ENCODE results near the gene RBCK1. TPM values are rescaled to one million over a fixed set of nuclear protein-coding genes. Genes with fewer than 3 reads are reported as not detected.
A peak's percentile ranks its signal among the peaks of the same experiment; 100 is the strongest.
"Not testable (repeated sequence)": the region's sequence is repeated elsewhere in the genome, so short reads cannot be mapped to it uniquely, and the experiment has no call there.

The RBCK1 gene
- total RNA-seq, 2 experiments from 2014 or later: 150 to 160 TPM

DNA sequence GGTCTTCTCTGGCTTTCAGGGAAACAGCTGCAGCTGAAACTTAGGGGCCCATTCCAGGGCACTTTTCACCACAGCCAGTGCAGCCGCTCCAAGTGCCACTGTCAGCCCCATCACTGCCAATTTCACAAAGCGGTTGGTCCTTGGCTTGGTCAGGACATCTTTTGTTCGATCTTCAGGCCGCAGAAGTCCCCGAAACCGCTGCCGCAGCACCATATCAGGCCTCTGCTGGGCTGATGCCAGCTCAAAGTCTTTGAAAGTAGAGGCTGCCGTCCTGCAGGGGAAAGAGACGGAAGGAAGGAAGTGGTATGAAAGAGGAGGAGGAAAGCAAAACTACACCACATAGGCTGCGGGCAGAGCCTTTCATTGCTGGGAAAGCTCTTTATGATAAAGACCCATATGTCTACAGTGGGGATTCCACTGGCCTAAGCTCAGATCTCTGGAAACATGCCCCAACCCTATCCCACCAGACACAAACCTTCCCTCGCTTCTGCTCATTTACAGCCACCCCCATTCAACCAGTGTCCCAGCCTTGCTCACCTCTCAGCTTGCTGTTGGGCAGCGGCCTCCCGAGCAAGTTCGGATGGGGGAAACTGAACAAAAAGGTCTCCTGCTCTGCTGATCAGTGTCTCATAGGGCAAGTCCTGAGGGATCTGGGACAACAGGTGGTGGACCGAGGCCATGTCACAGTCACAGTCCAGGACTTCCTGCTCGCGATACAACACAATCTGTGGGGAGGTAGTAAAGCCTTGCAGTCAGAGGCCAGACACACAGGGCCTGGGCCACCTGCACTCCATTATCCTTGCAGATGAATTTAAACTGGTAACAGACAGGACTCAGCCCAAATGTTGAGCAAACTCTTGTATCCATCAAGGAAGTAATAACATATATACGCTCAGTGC lies 30.7 kb downstream of the RBCK1 start:
- intact Hi-C loops (cut with micrococcal nuclease): loop anchor here (1.0 to 2.0 kb wide), 2 partner anchors 23 to 40 kb away; partner anchors contain the start of gene TBC1D20
- Mint-ChIP-seq H3K36me3 (ENCODE audit: low read depth) (peaks cover 72% of the 10 kb centered on the region), H3K27ac (peak overlapping the region; percentile 91), H3K4me3 (peak overlapping the region; percentile 74), H3K4me1 (ENCODE audit: low read depth) (peaks cover 55% of the 10 kb centered on the region), H3K9me3 (no peaks in the 10 kb centered on the region), H3K27me3 (ENCODE audit: low read depth) (no peaks in the 10 kb centered on the region)
- peak; percentile 79 for DNase-seq
- CTCF ChIA-PET: interaction anchor here (0.6 to 3.0 kb wide), 3 partner anchors 25 to 84 kb away, joined by 3 to 9 read pairs (median 3); no protein-coding TSS in a partner anchor

GRCh38 chr20:440148-440547 lies 32.0 kb downstream of the RBCK1 start:
- no peak for DNase-seq
- intact Hi-C loops (cut with micrococcal nuclease): no loop called here
- Mint-ChIP-seq H3K27ac (peak overlapping the region; percentile 91), H3K4me3 (no peak overlapping the region), H3K4me1 (ENCODE audit: low read depth) (peaks cover 42% of the 10 kb centered on the region), H3K9me3 (no peaks in the 10 kb centered on the region), H3K27me3 (ENCODE audit: low read depth) (no peaks in the 10 kb centered on the region), H3K36me3 (ENCODE audit: low read depth) (peaks cover 66% of the 10 kb centered on the region)
- CTCF ChIA-PET: no interaction called here

DNA sequence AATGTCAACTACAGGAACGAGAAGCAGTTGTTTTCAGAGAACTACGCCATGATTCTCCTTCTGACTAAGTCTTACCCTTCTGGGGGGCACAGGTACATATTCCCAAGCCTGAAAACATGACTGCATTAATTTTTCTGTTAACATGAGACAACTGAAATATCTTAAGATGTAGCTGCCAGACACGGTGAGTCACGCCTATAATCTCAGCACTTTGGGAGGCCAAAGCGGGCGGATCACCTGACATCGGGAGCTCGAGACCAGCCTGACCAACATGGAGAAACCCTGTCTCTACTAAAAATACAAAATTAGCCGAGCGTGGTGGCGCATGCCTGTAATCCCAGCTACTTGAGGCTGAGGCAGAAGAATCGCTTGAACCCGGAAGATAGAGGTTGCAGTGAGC lies 32.5 kb downstream of the RBCK1 start:
- Mint-ChIP-seq H3K27me3 (ENCODE audit: low read depth) (no peaks in the 10 kb centered on the region), H3K27ac (no peak overlapping the region), H3K36me3 (ENCODE audit: low read depth) (peaks cover 63% of the 10 kb centered on the region), H3K4me3 (no peak overlapping the region), H3K4me1 (ENCODE audit: low read depth) (peaks cover 37% of the 10 kb centered on the region), H3K9me3 (no peaks in the 10 kb centered on the region)
- intact Hi-C loops (cut with micrococcal nuclease): no loop called here
- CTCF ChIA-PET: no interaction called here
- no peak for DNase-seq

- no peak for DNase-seq
- Mint-ChIP-seq H3K36me3 (ENCODE audit: low read depth) (peaks cover 48% of the 10 kb centered on the region), H3K4me3 (no peak overlapping the region), H3K27ac (no peak overlapping the region), H3K27me3 (ENCODE audit: low read depth) (no peaks in the 10 kb centered on the region), H3K9me3 (no peaks in the 10 kb centered on the region), H3K4me1 (ENCODE audit: low read depth) (peaks cover 23% of the 10 kb centered on the region)
- intact Hi-C loops (cut with micrococcal nuclease): no loop called here
- CTCF ChIA-PET: no interaction called here
Measured at GRCh38 chr20:443223-443775, 35.2 kb downstream of the RBCK1 start.

- DNase-seq: no peak
- Mint-ChIP-seq H3K9me3 (no peaks in the 10 kb centered on the region), H3K27me3 (ENCODE audit: low read depth) (no peaks in the 10 kb centered on the region), H3K4me1 (ENCODE audit: low read depth) (peaks cover 14% of the 10 kb centered on the region), H3K27ac (no peak overlapping the region), H3K36me3 (ENCODE audit: low read depth) (peaks cover 40% of the 10 kb centered on the region), H3K4me3 (no peak overlapping the region)
- CTCF ChIA-PET: interaction anchor here (0.6 kb wide), 1 partner anchor 34 kb away, joined by 4 read pairs; no protein-coding TSS in a partner anchor
- intact Hi-C loops (cut with micrococcal nuclease): no loop called here
Measured at GRCh38 chr20:444117-444516, 36.0 kb downstream of the RBCK1 start.

DNA sequence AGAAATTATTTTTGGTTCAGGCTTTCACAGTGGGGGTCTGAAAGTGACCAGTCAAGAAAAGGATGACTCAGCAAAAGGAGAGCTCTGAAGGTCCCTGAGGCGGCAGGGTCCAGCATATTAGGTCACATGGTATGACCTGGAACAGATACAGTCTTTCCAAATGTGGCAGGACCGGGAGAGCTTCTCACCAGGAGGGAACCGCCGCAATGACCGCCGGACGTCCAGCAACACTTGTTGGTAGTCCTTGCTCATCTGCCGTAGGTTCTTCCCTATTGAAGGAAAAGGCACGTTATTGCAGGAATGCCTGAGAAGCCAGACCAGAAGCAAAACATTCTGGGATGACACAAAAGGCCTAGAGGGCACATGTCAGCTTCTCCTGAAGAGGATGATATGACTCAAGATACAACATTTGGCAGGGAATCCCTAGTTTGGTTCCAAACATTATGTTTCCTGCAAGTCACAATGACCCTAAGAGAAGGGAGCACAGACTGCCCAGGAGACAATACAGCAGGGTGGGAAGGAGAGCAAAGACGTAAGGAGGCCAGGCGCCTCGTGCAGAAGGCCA lies 36.8 kb downstream of the RBCK1 start:
- no peak overlapping the region for H3K4me3 Mint-ChIP-seq
- peaks cover 11% of the 10 kb centered on the region for H3K4me1 Mint-ChIP-seq (ENCODE audit: low read depth)
- H3K9me3 Mint-ChIP-seq: no peaks in the 10 kb centered on the region
- CTCF ChIA-PET: interaction anchor here (0.7 to 0.9 kb wide), 2 partner anchors 224 to 279 kb away, joined by 3 to 4 read pairs; no protein-coding TSS in a partner anchor
- H3K36me3 Mint-ChIP-seq (ENCODE audit: low read depth): peaks cover 38% of the 10 kb centered on the region
- intact Hi-C loops (cut with micrococcal nuclease): no loop called here
- DNase-seq: no peak
- no peaks in the 10 kb centered on the region for H3K27me3 Mint-ChIP-seq (ENCODE audit: low read depth)
- no peak overlapping the region for H3K27ac Mint-ChIP-seq

- Mint-ChIP-seq H3K9me3 (no peaks in the 10 kb centered on the region), H3K27me3 (ENCODE audit: low read depth) (no peaks in the 10 kb centered on the region), H3K27ac (no peak overlapping the region), H3K4me1 (ENCODE audit: low read depth) (peaks cover 10% of the 10 kb centered on the region), H3K36me3 (ENCODE audit: low read depth) (peaks cover 30% of the 10 kb centered on the region), H3K4me3 (no peak overlapping the region)
- CTCF ChIA-PET: interaction anchor here (0.6 to 0.9 kb wide), 2 partner anchors 224 to 357 kb away, joined by 3 read pairs; no protein-coding TSS in a partner anchor
- DNase-seq: no peak
- intact Hi-C loops (cut with micrococcal nuclease): no loop called here
Measured at GRCh38 chr20:445514-446336, 37.6 kb downstream of the RBCK1 start.

DNA sequence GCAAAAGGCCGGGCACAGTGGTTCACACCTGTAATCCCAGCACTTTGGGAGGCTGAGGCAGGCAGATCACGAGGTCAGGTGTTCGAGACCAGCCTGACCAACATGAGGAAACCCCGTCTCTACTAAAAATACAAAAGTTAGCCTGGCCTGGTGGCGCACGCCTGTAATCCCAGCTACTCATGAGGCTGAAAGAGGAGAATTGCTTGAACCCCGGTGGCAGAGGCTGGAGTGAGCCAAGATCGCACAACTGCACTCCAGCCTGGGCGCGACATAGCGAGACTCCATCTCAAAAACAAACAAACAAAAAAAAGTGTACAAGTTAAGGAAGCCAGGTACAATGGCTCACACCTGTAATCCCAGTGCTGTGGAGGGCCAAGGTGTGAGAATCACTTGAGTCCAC lies 43.9 kb downstream of the RBCK1 start:
- DNase-seq; H3K36me3 Mint-ChIP-seq (ENCODE audit: low read depth); H3K27me3 Mint-ChIP-seq (ENCODE audit: low read depth); intact Hi-C loops (cut with micrococcal nuclease); CTCF ChIA-PET; H3K9me3 Mint-ChIP-seq; H3K27ac Mint-ChIP-seq; H3K4me3 Mint-ChIP-seq: not testable (repeated sequence)
- H3K4me1 Mint-ChIP-seq (ENCODE audit: low read depth): peaks cover 23% of the 10 kb centered on the region

DNA sequence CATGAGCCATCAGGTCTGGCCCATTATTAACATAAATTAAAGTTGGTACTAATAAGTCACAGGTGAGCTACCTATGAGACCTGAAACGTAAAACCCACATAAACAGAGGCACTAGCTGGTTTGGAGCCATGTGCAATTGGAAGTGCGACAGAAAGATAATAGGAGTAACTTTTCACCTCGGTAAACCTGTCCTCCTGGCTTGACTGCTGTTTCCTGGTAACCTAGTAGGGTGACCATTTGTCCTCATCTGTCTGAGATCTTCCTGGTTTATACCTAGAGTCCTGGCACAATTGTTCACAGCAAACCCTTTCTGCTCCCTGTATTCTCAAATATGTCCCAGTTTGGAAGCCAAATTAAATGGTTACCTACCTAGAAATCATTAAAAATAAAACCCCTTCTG lies 46.9 kb downstream of the RBCK1 start:
- Mint-ChIP-seq H3K27me3 (ENCODE audit: low read depth) (no peaks in the 10 kb centered on the region), H3K4me3 (no peak overlapping the region), H3K9me3 (no peaks in the 10 kb centered on the region), H3K36me3 (ENCODE audit: low read depth) (peaks cover 4% of the 10 kb centered on the region), H3K4me1 (ENCODE audit: low read depth) (peaks cover 39% of the 10 kb centered on the region), H3K27ac (no peak overlapping the region)
- no peak for DNase-seq
- CTCF ChIA-PET: no interaction called here
- intact Hi-C loops (cut with micrococcal nuclease): no loop called here

DNA sequence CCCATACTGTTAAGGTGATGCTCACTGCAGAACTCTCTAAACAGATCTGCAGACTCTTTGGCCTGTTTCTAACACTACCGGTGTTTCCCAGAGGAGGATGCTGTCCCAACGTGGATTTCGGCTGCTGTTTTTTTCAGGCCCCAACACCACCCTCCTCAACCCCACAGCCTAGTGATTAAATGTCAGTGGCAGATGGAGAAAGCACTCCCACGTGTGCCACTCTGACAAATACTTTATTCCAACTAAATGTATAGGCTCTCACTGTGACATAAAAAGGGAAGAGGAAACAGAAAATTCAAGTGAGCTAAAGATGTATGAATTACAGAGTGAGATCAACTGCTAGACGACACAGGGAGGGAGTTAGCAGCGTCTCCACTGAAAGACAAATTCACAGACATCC lies 50.7 kb downstream of the RBCK1 start:
- Mint-ChIP-seq H3K27me3 (ENCODE audit: low read depth) (no peaks in the 10 kb centered on the region), H3K4me1 (ENCODE audit: low read depth) (peaks cover 48% of the 10 kb centered on the region), H3K4me3 (no peak overlapping the region), H3K27ac (no peak overlapping the region), H3K36me3 (ENCODE audit: low read depth) (peaks cover 6% of the 10 kb centered on the region), H3K9me3 (no peaks in the 10 kb centered on the region)
- CTCF ChIA-PET: no interaction called here
- no peak for DNase-seq
- intact Hi-C loops (cut with micrococcal nuclease): no loop called here

- peak overlapping the region; percentile 60 for H3K4me3 Mint-ChIP-seq
- CTCF ChIA-PET: no interaction called here
- H3K27me3 Mint-ChIP-seq (ENCODE audit: low read depth): no peaks in the 10 kb centered on the region
- H3K36me3 Mint-ChIP-seq (ENCODE audit: low read depth): peaks cover 6% of the 10 kb centered on the region
- no peak overlapping the region for H3K27ac Mint-ChIP-seq
- DNase-seq: no peak
- no peaks in the 10 kb centered on the region for H3K9me3 Mint-ChIP-seq
- intact Hi-C loops (cut with micrococcal nuclease): loop anchor here (5.0 kb wide), 1 partner anchor 108 kb away; no protein-coding TSS in a partner anchor
- H3K4me1 Mint-ChIP-seq (ENCODE audit: low read depth): peaks cover 47% of the 10 kb centered on the region
Measured at GRCh38 chr20:460180-460579, 52.1 kb downstream of the RBCK1 start.

GRCh38 chr20:460707-461106 lies 52.6 kb downstream of the RBCK1 start:
- intact Hi-C loops (cut with micrococcal nuclease): loop anchor here (5.0 kb wide), 1 partner anchor 108 kb away; no protein-coding TSS in a partner anchor
- Mint-ChIP-seq H3K27me3 (ENCODE audit: low read depth) (no peaks in the 10 kb centered on the region), H3K4me1 (ENCODE audit: low read depth) (peaks cover 47% of the 10 kb centered on the region), H3K4me3 (peak overlapping the region; percentile 60), H3K9me3 (no peaks in the 10 kb centered on the region), H3K27ac (no peak overlapping the region), H3K36me3 (ENCODE audit: low read depth) (peaks cover 6% of the 10 kb centered on the region)
- DNase-seq: no peak
- CTCF ChIA-PET: no interaction called here
